Transverse colon (tissue), 4 donors: ENCODE data around the gene PPP1R9A. TPM values are rescaled to one million over a fixed set of nuclear protein-coding genes. Genes with fewer than 3 reads are reported as not detected.

ENCODE experiments used
- DNase-seq: peaks from one replicate; pipeline ENCODE4 v3.0.0-alpha.2; 2019
- H3K27ac ChIP-seq, 4 donors: fragments of 200-600 bp; sonication (generic); 2 replicates each; pipeline ENCODE4 v1.5.1; 2016 to 2018; ENCODE audit warnings: inconsistent platforms in 4 of 4
- H3K27me3 ChIP-seq: fragments of 200-600 bp; sonication (generic); 2 replicates; pipeline ENCODE4 v1.5.1; 2017; ENCODE audit warnings: inconsistent platforms
- H3K36me3 ChIP-seq, 4 donors: fragments of 200-600 bp; sonication (generic); 2 replicates each; pipeline ENCODE4 v1.5.1; 2017 to 2019; ENCODE audit warnings: inconsistent platforms in 4 of 4
- H3K4me1 ChIP-seq, 4 donors: fragments of 200-600 bp; sonication (generic); 2 replicates each; pipeline ENCODE4 v1.5.1; 2017 to 2020; ENCODE audit warnings: inconsistent platforms in 4 of 4
- H3K4me3 ChIP-seq, 4 donors: fragments of 200-600 bp; sonication (generic); 1 replicate in 1 of 4; 2 replicates in 3 of 4; pipeline versions ENCODE4 v1.5.1 to v1.6.1; 2017 to 2019; ENCODE audit warnings: inconsistent platforms in 4 of 4
- H3K9me3 ChIP-seq, 2 donors: fragments of 200-600 bp; sonication (generic); 2 replicates each; pipeline ENCODE4 v1.5.1; 2017 to 2019; ENCODE audit warnings: inconsistent platforms in 2 of 2
- EP300 ChIP-seq: sonication (generic); formaldehyde crosslinking; IDR thresholded peaks from one replicate; pipeline ENCODE4 v1.6.1; 2017; ENCODE audit warnings: antibody characterized with exemption, low read depth
- POLR2A ChIP-seq: fragments of 450-650 bp; IDR thresholded peaks from one replicate; pipeline ENCODE4 v1.6.1; 2016; ENCODE audit warnings: antibody characterized with exemption, mild to moderate bottlenecking, moderate library complexity
- POLR2AphosphoS5 ChIP-seq, 3 donors: sonication (generic); formaldehyde crosslinking; IDR thresholded peaks; one replicate each; pipeline ENCODE4 v1.6.1; 2016; ENCODE audit warnings: antibody characterized with exemption in 3 of 3
- WGBS, 2 donors: methylation state at CpG; one replicate each; pipeline ENCODE4 v1.1.5; 2018; ENCODE audit warnings: low coverage in 1 of 2; 5-methylcytosine and 5-hydroxymethylcytosine counted together
- in situ Hi-C, 4 donors: fragments of 200-750 bp; cut with MboI; loops; one replicate each; pipeline versions ENCODE4 v1.15.0 to v1.15.1; 2017; ENCODE audit warnings: low sequenced_read_pairs in 3 of 4, low pct_ligation_motif_present in 1 of 4, low pct_unique_long_range_greater_than_20kb in 1 of 4
- intact Hi-C: fragments of 100-400 bp; cut with DNase I; formaldehyde crosslinking; loops from one replicate; pipeline ENCODE4 v1.15.1; 2023; ENCODE audit warnings: low total_unique reads
- total RNA-seq, 4 donors: library from RNA; depleted of rRNA; stranded (reverse); fragments of >200 nt; gene quantifications; one replicate each; pipeline ENCODE4 v1.1.0, GENCODE V29; 2016
- TF ChIP-seq, protein P1 (sequence below), 5 experiments: fragments of 200-600 bp in 3 of 5; fragments of 450-650 bp in 2 of 5; sonication (generic) in 3 of 5; IDR thresholded peaks; 1 replicate in 2 of 5; 2 replicates in 3 of 5; pipeline ENCODE4 v1.5.1; 2016 to 2017; ENCODE audit warnings: antibody characterized with exemption in 5 of 5, inconsistent platforms in 3 of 5, mild to moderate bottlenecking in 2 of 5, moderate library complexity in 1 of 5

Gene PPP1R9A
- total RNA-seq, 4 donors from 2014 or later: 13.1 to 30.0 (median 23.2) TPM

- intact Hi-C loops (no loop called here), in situ Hi-C loops (no loop called here)
- H3K9me3 ChIP-seq: no peaks in the 10 kb centered on the region
- no peaks in the 10 kb centered on the region for H3K4me1 ChIP-seq
- H3K4me3 ChIP-seq: no peak overlapping the region
- TF ChIP-seq POLR2A: no peak
- no peak for DNase-seq
- H3K36me3 ChIP-seq: no peaks in the 10 kb centered on the region
- H3K27me3 ChIP-seq: no peaks in the 10 kb centered on the region
- H3K27ac ChIP-seq: no peak overlapping the region
- WGBS, 2 donors: 83 to 89% methylated on average over 2 of the region's 2 CpGs
These were observed 402.6 kb downstream of the PPP1R9A start for GRCh38 chr7:95309951-95310350.

- Histone ChIP-seq H3K27me3 (no peaks in the 10 kb centered on the region), H3K27ac (no peak overlapping the region), H3K36me3 (no peaks in the 10 kb centered on the region), H3K4me3 (no peak overlapping the region), H3K9me3 (no peaks in the 10 kb centered on the region), H3K4me1 (no peaks in the 10 kb centered on the region)
- WGBS, 2 donors: 76 to 87% methylated on average over 2 of the region's 2 CpGs
- no peak for DNase-seq
- in situ Hi-C loops (no loop called here), intact Hi-C loops (no loop called here)
- TF ChIP-seq POLR2A (no peak), POLR2AphosphoS5 (IDR thresholded peaks at IDR 0.05) (no peak), EP300 (no peak)
- TF ChIP-seq, protein P1, sequence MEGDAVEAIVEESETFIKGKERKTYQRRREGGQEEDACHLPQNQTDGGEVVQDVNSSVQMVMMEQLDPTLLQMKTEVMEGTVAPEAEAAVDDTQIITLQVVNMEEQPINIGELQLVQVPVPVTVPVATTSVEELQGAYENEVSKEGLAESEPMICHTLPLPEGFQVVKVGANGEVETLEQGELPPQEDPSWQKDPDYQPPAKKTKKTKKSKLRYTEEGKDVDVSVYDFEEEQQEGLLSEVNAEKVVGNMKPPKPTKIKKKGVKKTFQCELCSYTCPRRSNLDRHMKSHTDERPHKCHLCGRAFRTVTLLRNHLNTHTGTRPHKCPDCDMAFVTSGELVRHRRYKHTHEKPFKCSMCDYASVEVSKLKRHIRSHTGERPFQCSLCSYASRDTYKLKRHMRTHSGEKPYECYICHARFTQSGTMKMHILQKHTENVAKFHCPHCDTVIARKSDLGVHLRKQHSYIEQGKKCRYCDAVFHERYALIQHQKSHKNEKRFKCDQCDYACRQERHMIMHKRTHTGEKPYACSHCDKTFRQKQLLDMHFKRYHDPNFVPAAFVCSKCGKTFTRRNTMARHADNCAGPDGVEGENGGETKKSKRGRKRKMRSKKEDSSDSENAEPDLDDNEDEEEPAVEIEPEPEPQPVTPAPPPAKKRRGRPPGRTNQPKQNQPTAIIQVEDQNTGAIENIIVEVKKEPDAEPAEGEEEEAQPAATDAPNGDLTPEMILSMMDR (IDR thresholded peaks at IDR 0.05): no peak
These were observed 404.0 kb downstream of the PPP1R9A start for GRCh38 chr7:95311389-95311788.

- no peak overlapping the region for H3K27ac ChIP-seq
- WGBS, 2 donors: 83 to 88% methylated on average over 4 of the region's 4 CpGs
- DNase-seq: no peak
- H3K4me3 ChIP-seq: no peak overlapping the region
- H3K9me3 ChIP-seq: no peaks in the 10 kb centered on the region
- TF ChIP-seq, protein P1 (IDR thresholded peaks at IDR 0.05): no peak
- no peak for TF ChIP-seq POLR2AphosphoS5 (IDR thresholded peaks at IDR 0.05)
- TF ChIP-seq EP300: no peak
- H3K27me3 ChIP-seq: no peaks in the 10 kb centered on the region
- in situ Hi-C loops: no loop called here
- no peaks in the 10 kb centered on the region for H3K4me1 ChIP-seq
- intact Hi-C loops: no loop called here
- no peaks in the 10 kb centered on the region for H3K36me3 ChIP-seq
These were observed 405.2 kb downstream of the PPP1R9A start for GRCh38 chr7:95312561-95312960.

DNA sequence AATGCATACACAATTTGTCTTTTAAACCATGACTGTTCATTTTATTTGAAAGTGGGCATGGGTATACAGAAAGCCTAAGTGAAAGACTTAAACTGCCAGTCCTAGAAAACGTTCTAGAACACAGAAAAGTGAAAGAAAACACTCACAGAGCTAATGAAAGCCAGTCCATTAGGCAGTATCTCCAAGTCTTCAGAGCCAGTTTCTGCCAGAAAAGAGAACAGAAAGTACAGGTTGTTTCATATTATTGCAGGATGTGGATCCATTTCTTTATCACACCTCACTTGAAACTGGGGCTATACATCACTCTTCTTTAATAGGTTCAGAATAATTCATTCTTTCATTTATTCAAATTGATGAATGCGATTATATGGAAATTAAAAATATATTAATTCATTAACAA is 409.2 kb downstream of the PPP1R9A start:
- in situ Hi-C loops: no loop called here
- H3K4me1 ChIP-seq: no peaks in the 10 kb centered on the region
- H3K4me3 ChIP-seq: no peak overlapping the region
- TF ChIP-seq, protein P1 (IDR thresholded peaks at IDR 0.05): no peak
- TF ChIP-seq POLR2AphosphoS5 (IDR thresholded peaks at IDR 0.05): no peak
- no peak for TF ChIP-seq POLR2A
- TF ChIP-seq EP300: no peak
- H3K9me3 ChIP-seq: no peaks in the 10 kb centered on the region
- no peaks in the 10 kb centered on the region for H3K36me3 ChIP-seq
- 76 to 83% methylated on average over 2 of the region's 2 CpGs for WGBS, 2 donors
- no peak overlapping the region for H3K27ac ChIP-seq
- DNase-seq: no peak
- no peaks in the 10 kb centered on the region for H3K27me3 ChIP-seq
- intact Hi-C loops: no loop called here

DNA sequence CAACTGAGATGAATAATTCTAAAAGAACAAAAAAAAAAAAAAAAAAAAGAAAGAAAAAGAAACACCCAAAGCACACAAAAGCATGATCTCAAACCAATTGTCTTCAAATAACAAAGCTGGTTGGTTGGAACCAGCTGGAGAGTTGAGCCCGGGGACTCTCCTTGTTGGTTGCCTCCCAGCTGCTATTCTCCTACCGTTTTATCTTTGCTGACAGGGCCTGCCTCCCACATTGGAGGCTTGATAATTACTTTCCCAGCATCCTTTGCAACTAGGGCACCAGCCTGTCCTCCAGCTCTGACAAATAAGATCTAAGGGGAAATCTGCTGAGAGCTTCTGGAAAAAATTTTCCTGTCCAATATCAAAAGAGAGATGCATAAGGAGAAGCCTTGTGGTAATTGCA is 410.2 kb downstream of the PPP1R9A start:
- Histone ChIP-seq H3K4me1 (no peaks in the 10 kb centered on the region), H3K4me3 (no peak overlapping the region), H3K27me3 (no peaks in the 10 kb centered on the region), H3K27ac (no peak overlapping the region), H3K9me3 (no peaks in the 10 kb centered on the region), H3K36me3 (no peaks in the 10 kb centered on the region)
- no peak for TF ChIP-seq POLR2A
- DNase-seq: no peak
- in situ Hi-C loops (no loop called here), intact Hi-C loops (no loop called here)
- 28 to 60% methylated on average over 2 of the region's 2 CpGs for WGBS, 2 donors
